ENCODE results near the gene LYZL6. TPM values are rescaled to one million over a fixed set of nuclear protein-coding genes. Genes with fewer than 3 reads are reported as not detected.
A peak's percentile ranks its signal among the peaks of the same experiment; 100 is the strongest.
"Not testable (repeated sequence)": the region's sequence is repeated elsewhere in the genome, so short reads cannot be mapped to it uniquely, and the experiment has no call there.

The LYZL6 gene
- total RNA-seq, 2 donors from 2014 or later = not detected

DNA sequence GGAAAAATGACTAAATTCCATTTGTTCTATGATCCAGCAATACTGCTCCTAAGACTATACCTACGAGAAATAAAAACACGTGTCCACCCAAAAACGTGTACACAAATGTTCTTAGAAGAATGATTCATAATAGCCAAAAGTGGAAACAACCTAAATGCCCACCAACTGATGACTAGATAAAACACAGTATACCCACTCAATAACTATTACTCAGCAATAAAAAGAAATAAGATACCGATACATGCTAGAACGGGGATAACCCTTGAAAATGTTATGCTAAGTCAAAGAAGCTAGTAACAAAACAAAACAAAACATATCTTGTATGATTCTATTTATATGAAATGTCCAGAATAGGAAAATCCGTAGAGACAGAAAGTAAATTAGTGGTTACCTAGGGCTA lies 20.1 kb upstream of the LYZL6 start:
- ATAC-seq = no peak
- intact Hi-C loops (cut with DNase I) = no loop called here
- DNase-seq = no peak

DNA sequence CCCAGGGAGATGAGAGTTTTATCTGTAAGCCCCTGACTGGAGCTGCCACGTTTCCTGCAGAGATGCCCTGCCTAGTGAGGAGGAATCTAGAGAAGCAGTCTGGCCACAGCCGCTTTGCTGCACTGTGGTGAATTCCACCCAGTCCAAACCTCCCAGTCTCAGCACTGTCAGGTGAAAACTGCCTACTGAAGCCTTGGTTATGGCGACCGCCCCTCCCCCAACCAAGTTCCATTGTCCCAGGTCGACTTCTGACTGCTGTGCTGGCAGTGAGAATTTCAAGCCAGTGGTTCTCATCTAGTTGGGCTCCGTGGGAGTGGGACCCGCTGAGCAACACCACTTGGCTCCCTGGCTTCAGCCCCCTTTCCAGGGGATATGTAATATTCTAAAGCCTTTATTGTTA lies 10.2 kb upstream of the LYZL6 start:
- intact Hi-C loops (cut with DNase I) = no loop called here
- ATAC-seq (no peak), DNase-seq (no peak)

DNA sequence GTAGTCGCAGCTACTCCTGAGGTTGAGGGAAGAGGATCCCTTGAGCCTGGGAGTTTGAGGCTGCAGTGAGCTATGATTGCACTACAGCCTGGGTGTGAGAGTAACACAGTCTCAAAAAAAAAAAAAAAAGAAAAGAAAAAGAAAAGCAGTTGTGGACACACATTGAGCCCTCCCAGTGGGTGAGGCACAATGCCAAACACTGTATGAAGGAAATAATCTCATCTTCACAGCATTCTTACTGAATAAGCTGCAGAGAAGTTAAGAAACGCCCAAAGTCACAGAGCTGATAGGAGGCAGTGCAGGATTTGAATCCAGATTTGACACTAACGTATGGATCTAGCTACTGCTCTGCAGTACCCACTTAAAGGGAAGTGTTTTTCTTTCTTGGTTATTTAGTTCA lies 5.9 kb upstream of the LYZL6 start:
- intact Hi-C loops (cut with DNase I) = no loop called here
- no peak for DNase-seq
- ATAC-seq = no peak

DNA sequence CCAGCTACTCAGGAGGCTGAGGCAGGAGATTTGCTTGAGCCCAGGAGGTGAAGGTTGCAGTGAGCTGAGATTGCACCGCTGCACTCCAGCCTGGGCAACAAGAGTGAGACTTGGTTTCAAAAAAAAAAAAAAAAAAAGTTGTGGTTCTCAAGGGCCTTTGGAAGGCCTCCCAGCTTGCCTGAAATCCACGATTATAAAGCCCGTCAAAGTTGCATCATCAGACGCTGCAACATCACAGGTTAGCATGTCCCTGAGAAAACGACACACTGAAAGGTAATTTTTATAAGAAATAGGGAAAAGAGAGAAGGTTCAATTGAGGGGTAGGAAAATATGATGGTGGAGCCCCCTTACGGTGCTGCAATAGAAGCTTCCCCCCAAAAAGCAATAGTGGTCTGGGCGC lies 4.6 kb upstream of the LYZL6 start:
- DNase-seq (no peak), ATAC-seq (no peak)
- intact Hi-C loops (cut with DNase I) = no loop called here

DNA sequence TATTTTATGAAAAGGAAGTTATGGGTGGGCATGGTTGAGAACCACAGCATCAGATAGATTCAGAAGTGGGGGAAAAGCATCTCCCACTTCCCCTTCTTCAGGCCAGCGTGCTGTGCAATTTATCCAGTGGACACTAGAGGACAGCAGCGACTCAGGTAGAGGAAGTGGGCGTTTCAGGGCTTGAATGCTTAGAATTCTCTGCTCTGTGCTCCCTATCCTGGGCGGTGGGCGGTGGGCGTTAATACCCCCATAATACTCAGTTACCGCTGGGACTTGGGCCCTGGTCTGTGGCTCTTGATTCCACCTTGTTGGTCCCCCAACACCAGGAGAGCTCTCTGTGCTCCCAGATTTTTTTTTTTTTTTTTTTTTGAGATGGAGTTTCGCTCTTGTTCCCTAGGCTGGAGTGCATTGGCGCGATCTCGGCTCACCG lies 3.7 kb upstream of the LYZL6 start:
- intact Hi-C loops (cut with DNase I) = no loop called here
- no peak for DNase-seq
- ATAC-seq = peak; percentile 57 to 71

DNA sequence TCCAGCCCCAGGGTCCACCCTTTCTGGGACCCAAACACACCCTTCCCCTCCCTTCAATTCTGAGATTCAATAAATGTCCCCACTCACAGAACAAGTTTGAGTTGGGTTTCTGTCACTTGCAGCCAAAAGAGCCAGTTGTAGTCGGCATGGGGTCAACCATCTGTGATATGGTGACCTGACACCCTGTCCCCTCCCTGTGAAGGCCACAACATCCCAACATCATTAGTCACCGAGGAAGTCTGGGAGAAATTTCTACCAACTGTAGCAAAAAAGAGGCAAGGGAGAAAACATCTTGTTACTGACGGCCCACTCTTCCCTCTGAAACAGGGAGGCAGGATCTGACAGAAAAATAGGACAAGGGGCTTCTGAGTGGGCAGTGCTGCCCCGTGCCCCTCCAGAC lies 638 bp upstream of the LYZL6 start:
- ATAC-seq = no peak
- DNase-seq = no peak
- intact Hi-C loops (cut with DNase I) = no loop called here

DNA sequence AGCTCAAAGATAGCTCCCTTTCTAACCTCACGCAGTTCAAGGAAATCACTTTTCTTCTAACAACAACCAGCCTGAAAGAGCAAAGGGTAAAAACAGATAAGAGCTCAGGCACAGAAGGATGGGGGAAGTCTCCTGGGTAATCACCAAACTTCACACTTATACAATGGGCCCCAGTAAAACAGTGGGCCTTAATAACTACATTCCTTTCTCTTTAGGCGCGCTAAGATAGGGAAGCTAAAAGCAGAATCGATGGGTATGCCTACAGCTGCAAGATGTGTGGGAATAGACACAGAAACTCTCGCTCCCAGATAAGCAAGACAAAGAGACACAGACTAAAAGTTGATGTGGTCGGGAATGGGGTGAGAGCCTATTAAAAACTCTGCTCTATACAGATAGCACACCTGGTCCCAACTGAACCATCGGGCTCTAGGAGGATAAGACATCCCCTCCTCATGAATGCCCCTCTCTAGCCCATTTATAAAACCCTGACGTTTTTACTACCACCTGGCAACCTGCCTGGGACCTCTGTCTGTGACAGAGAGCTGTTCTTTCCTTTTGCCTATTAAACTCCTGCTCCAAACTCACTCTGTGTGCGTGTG lies 826 bp downstream of the LYZL6 start:
- intact Hi-C loops (cut with DNase I) = no loop called here
- ATAC-seq = no peak
- no peak for DNase-seq

DNA sequence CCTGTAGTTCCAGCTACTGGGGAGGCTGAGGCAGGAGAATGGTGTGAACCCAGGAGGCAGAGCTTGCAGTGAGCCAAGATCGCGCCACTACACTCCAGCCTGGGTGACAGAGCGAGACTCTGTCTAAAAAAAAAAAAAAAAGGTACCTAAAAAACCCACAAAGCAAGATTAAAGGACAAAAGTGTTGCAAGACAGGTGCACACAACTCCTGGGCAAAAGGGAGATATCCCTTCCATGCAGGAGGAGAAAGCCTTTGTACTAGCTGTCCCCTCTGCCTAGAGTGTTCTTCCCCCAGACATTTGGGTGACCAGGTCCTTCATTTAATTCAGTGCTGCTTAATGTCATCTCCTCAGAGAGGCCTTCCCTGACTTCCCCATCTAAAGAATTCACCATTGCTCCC lies 5.0 kb downstream of the LYZL6 start:
- ATAC-seq; DNase-seq; intact Hi-C loops (cut with DNase I): not testable (repeated sequence)

DNA sequence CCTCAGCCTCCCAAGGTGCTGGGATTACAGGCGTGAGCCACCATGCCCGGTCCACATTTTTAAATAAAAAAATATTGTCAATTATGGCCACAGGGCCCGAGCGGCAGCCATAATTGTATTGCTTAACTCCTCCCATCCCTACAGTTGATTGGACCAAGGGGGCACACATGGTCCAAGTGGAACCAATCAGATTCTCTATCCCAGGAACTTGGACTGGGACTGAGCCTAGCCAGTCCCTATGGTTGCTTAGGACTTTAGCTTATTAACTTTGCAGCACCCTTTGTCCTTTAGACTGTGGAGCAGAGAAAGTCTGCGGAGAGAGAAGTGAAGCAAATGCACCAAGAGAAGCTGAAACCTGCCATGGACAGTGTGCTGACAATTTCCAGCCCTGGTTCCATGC lies 7.5 kb downstream of the LYZL6 start:
- intact Hi-C loops (cut with DNase I) = no loop called here
- no peak for ATAC-seq

DNA sequence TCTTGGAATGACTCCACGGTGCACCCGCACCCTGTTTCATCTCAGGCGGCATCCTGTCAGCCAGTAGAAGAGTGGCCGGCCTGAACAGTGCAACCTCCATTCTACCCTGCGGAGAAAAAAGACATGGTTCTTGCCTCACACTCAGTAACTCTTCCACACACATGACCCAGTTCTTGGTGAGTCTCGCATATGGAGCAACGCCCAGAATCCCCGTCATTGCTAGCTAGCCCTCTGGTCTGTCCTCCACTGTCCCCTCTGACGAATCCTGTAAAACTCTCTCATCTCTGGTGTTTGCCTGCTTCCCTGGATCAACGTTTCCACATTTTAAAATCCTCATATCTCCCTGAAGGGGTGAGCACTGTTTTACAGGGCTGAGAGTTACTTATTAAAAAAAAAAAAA lies 8.8 kb downstream of the LYZL6 start:
- DNase-seq (peak; percentile 65), ATAC-seq (peak; percentile 27 to 64)
- intact Hi-C loops (cut with DNase I) = no loop called here

More for the DNA sequence above, 7.5 kb downstream of the LYZL6 start:
- no peak for DNase-seq

DNA sequence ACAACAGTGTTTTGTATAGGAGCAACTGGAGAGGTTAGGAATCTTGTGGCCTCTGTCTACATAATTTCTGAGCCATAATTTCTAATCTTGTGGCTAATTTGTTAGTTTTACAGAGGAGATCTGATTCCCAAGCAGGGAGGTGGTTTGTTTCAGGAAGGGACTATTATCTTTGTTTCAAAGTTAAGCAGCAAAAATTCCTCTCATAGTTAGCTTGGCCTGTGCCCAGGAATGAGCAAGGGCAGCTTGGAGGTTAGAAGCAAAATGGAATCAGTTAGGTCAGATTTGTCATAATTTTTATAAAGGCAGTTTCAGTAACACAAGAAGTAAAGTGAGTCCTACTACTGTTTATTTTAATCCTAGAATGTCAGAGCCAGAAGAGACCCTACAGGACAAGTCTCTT lies 10.9 kb downstream of the LYZL6 start:
- DNase-seq (no peak), ATAC-seq (peak in 1 of 2 donors; percentile 5)
- intact Hi-C loops (cut with DNase I) = no loop called here

DNA sequence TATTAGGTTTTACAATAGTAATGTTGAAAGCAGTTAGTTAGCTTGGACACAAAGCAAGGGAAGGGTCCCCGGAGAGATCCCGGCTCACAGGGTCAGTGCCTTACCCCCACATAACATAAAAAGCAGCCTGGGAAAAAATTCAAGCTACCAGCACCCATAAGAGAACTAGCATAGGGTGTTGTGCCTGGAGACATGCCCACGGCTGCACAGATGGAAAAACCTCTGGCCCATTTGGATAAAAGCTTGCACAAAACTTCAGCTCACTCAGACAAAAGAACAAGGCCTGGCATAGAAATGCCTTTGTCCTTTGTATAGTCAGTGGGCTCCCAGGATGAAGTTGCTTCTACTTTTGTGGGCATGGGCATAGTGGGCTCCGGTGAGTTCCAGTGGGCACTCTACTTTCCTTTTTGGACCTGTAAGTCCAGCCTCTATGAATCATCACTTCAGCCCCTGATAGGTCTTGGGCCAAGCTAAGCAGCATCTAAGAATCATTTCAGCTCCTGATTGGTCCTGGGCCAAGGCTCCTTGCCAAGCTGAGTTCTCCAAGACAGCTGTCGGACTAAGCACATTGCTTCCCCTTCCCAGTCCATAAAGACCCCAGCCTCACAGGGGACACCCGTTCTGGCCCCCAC lies 11.6 kb downstream of the LYZL6 start:
- intact Hi-C loops (cut with DNase I) = no loop called here
- ATAC-seq = peak; percentile 29 to 82
- DNase-seq = peak; percentile 73

DNA sequence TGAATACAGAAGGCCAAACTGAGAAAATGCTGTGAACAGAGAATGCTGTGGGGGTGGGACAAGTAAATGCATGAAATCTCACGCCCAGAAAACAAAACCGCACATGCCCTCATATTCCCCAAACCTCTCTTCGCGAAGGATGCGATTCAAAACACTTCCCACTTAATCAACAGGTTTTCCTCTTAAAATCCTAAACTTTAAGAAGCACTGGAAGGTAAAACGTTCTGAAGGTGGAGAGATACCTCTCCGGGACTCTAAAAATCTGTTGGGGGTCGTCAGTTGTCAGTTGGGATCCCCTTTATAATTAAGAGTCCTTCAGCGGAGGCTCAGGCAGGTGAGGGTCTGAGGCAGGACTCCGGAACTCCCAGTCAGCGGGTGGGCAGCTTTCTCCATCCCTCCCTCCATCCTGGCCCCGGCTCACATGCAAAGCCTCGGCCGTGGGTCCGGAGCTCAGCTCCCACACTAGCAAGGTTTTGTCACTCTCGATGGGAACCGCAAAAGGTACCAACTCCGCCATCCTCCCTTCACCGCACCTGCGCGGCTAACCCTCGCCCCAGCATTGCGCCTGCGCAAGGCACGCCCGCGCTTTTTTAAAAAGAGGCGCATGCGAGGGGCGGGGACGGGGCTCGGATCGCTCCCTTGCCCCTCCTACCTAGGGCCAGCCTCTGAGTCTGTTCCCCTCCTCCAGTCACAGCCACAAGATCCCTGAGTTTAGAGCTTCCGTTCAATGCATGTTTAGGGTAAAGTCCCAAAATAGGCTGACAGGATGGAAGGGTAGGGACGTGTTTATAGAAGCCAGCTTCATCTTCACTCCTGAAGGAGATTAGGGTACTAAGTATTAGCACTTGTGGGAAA lies 13.1 kb downstream of the LYZL6 start, which contains the start of gene RDM1:
RDM1 (minus strand) TSS at position 563 of the 855 bp plus-strand sequence; CDS start at position 517, 46 bp downstream.
- intact Hi-C loops (cut with DNase I) = no loop called here
- peak; percentile 79 to 91 for ATAC-seq
- DNase-seq = peak; percentile 71

DNA sequence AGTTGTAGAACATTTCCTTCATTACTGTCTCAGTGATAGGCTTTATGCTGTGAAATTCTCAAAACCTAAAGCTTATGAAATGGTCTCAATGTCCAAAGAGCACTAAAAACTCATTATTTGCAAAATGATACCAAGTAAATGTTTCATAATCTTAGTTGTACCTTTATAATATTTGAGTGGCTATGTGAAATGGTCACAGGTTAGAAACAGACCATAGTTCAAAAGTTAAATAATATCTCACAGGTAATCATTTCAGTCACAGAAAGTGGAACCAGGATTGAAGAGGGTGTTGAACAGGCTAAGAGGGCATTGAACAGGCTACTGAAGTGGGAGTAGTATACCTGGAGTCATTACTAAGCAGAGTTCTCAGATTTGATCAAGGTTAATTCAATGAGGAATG lies 15.8 kb downstream of the LYZL6 start:
- intact Hi-C loops (cut with DNase I) = no loop called here

DNA sequence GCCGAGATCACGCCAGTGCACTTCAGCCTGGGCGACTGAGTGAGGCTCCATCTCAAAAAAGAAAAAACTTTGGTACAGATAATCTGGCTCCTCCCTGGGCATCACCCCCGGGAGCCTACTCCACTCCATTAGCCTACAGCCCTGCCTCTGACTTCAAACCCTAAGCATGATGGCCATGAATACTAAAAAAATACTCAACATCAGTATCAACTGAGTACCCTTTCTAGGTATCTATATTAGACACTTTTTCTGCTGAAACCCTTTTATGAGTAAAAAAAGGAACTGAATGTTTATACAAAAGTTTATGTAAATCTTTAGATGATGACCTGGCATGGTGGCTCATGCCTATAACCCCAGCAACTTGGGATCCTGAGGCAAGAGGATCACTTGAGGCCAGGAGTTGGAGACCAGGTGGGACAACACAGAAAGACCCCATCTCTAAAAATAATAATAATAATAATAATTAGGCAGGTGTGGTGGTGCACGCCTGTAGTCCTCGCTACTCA lies 19.9 kb downstream of the LYZL6 start:
- intact Hi-C loops (cut with DNase I) = no loop called here
- ATAC-seq (no peak), DNase-seq (no peak)

More for the DNA sequence above, 15.8 kb downstream of the LYZL6 start:
- ATAC-seq = no peak
- no peak for DNase-seq

DNA sequence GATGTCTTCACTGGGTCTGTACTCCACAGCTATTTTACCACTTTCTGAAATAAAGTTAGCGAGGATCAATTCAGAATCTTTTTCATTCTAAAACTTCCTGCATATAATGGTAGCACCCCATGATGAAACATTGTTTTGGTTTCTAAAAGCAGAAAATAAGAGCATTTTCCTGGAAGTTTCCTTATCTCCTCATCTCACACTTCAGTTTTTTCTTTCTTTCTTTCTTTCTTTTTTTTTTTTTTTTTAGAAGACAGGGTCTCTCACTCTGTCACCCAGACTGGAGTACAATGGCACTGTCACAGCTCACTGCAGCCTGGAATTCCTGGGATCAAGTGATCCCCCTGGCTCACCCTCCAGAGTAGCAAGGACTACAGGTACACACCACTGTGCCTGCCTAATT lies 23.3 kb downstream of the LYZL6 start:
- ATAC-seq (no peak), DNase-seq (no peak)
- intact Hi-C loops (cut with DNase I) = no loop called here

DNA sequence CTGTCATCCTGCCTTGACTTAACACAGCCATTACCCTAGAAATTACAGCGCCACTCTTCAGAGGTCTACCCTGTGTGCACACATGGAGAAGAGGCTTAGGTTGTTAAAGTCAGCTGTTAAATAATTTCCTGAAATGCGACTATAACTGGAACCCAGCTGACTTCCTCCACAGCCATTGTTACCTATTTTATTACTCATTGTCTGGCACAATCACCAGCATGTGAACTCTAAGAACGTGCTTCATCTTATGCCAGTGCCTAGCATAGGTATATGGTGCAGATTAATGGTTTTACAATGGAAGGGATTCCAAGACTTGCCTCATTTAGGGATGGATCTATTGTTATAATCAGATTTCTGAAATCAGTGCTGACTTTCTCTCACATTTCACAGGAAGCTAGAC lies 24.8 kb downstream of the LYZL6 start:
- intact Hi-C loops (cut with DNase I) = no loop called here
- no peak for DNase-seq
- no peak for ATAC-seq

DNA sequence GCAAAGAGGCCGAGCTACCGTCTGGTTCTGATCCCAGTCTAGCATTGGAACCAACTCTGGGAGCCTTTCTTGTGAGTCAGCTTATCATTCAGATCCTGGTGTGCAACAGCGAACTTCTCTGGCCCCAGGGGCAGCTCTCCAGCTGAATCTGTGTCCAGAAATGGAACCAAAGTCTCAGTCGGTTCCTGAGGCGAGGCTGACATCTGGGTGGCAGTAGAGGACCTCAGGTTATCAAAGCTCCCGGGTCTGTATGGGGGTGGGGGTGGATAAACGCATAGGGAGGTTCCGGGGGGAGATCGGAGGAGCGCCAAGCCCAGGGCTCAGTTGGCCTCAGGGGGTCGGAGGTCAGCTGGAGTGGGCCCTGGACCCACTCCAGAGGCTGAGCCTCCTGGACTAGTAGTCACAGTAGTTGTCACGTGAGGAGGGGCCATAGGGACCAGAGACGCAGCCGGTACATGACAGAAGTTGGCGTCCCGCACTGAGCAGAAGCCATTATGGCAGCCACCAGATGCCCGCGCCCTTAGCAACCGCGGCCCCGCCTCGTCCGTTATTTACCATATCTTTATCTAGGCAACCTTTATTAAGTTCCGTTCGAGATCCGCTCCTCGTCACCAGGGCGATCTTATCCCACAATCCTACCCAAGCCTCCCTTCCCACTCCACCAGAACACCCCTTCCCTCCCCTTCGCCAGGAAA lies 25.8 kb downstream of the LYZL6 start:
- DNase-seq (no peak), ATAC-seq (no peak)
- intact Hi-C loops (cut with DNase I) = no loop called here

DNA sequence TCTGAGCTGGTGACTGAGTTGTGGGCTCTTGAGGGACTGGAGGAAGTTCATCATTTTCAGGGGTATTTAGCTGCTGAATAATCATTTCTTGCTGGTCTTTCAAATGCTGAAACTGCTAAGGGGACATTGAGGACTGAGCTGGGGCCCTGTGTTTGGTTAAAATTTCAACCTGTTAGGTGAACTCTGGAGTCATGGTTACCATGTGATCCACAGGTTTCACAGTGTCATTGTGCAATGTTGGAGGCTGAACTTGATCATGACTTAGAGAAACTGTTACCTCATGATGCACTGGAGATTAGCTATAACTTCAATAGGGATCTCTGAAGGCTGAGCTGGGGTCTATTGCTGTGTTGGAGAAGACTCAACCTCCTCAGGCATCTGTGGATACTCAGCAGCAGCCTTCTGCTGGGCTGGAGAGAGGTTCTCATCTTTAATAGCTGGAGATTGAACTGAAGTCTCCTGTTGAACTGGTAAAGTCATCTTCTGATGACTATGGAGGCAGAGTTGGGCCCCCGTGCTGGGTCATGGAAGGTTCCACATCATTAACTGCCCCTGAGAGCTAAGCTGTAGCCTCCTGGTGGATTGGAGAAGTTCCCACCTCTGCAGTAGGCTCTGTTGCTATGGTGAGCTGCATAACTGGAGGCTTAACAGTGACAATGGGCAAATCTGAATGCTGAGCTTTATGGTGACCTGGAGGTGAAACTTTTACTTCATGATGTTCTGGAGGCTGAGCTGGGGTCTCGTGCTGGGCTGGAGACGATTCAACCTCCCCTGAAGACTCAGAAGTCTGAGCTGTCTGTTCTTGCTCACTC lies 28.2 kb downstream of the LYZL6 start:
- intact Hi-C loops (cut with DNase I) = no loop called here
- ATAC-seq = no peak

More for the DNA sequence above, 28.2 kb downstream of the LYZL6 start:
- DNase-seq = no peak

Measured in left cardiac atrium (tissue), 4 donors.